Stimulated activated CD8-positive, alpha-beta memory T cell treated with anti-CD3 and anti-CD28 coated beads, Interleukin-15, amount 100 ng/mL, for 1 hour (primary cell): Measurements from ENCODE around the gene RDH11.

Experiments
- DNase-seq: peaks from one replicate; pipeline ENCODE4 v3.0.0-alpha.2; 2020; ENCODE audit warnings: low read depth

Gene RDH11

GRCh38 chr14:67650151-67650550 is 45.4 kb downstream of the RDH11 start:
- no peak for DNase-seq

GRCh38 chr14:67646131-67646530 is 49.4 kb downstream of the RDH11 start:
- DNase-seq = no peak

GRCh38 chr14:67645414-67645813 is 50.1 kb downstream of the RDH11 start:
- no peak for DNase-seq

GRCh38 chr14:67644428-67644827 is 51.1 kb downstream of the RDH11 start:
- DNase-seq = no peak

GRCh38 chr14:67643713-67644112 is 51.9 kb downstream of the RDH11 start:
- DNase-seq = no peak

GRCh38 chr14:67641902-67642749 is 53.4 kb downstream of the RDH11 start:
- no peak for DNase-seq

- no peak for DNase-seq
Measured at GRCh38 chr14:67641480-67641879, 54.1 kb downstream of the RDH11 start.

- no peak for DNase-seq
Measured at GRCh38 chr14:67638642-67639041, 56.9 kb downstream of the RDH11 start.

- DNase-seq = no peak
Measured at GRCh38 chr14:67636361-67636919, 59.1 kb downstream of the RDH11 start.

- no peak for DNase-seq
Measured at GRCh38 chr14:67633451-67634147, 62.0 kb downstream of the RDH11 start.

GRCh38 chr14:67630938-67631337 is 64.6 kb downstream of the RDH11 start:
- DNase-seq = no peak

- no peak for DNase-seq
Measured at GRCh38 chr14:67630186-67630585, 65.4 kb downstream of the RDH11 start.

GRCh38 chr14:67627519-67627918 is 68.0 kb downstream of the RDH11 start:
- no peak for DNase-seq
